ENCODE data around the gene SLC39A6. TPM values are rescaled to one million over a fixed set of nuclear protein-coding genes. Genes with fewer than 3 reads are reported as not detected.

SLC39A6 gene
- total and polyA plus RNA-seq, 11 donors: 2.4 to 28.8 (median 15.2) TPM

GRCh38 chr18:36141576-36141975, 12.4 kb upstream of the SLC39A6 start:
- Histone ChIP-seq H3K4me3 (no peak overlapping the region), H3K27ac (no peak overlapping the region), H3K27me3 (no peaks in the 10 kb centered on the region), H3K36me3 (peaks cover 0 to 100% (median 99%) of the 10 kb centered on the region in 9 donors), H3K4me1 (no peaks in the 10 kb centered on the region), H3K9me3 (no peaks in the 10 kb centered on the region)
- no peak for DNase-seq
- ATAC-seq: no peak
- TF ChIP-seq POLR2A (IDR thresholded peaks at IDR 0.05) (no peak), CTCF (IDR thresholded peaks at IDR 0.05) (no peak)
- intact Hi-C loops (cut with DNase I): no loop called here
- WGBS, 4 donors: 96 to 98% (median 96%) methylated on average over 4 of the region's 4 CpGs

GRCh38 chr18:36139245-36139644, 10.1 kb upstream of the SLC39A6 start:
- intact Hi-C loops (cut with DNase I): loop anchor here in 1 of 10 donors (10.0 kb wide), 1 partner anchor 46 kb away; the partner anchor contains the start of gene MOCOS
- Histone ChIP-seq H3K4me1 (peaks cover 0 to 4% (median 0%) of the 10 kb centered on the region in 12 donors), H3K9me3 (no peaks in the 10 kb centered on the region), H3K4me3 (no peak overlapping the region), H3K27ac (no peak overlapping the region), H3K36me3 (peaks cover 0 to 100% (median 90%) of the 10 kb centered on the region in 9 donors), H3K27me3 (no peaks in the 10 kb centered on the region)
- no peak for ATAC-seq
- DNase-seq: no peak
- 87 to 94% (median 92%) methylated on average over 5 of the region's 5 CpGs for WGBS, 4 donors
- no peak for TF ChIP-seq CTCF (IDR thresholded peaks at IDR 0.05)
- TF ChIP-seq POLR2A (IDR thresholded peaks at IDR 0.05): no peak

DNA sequence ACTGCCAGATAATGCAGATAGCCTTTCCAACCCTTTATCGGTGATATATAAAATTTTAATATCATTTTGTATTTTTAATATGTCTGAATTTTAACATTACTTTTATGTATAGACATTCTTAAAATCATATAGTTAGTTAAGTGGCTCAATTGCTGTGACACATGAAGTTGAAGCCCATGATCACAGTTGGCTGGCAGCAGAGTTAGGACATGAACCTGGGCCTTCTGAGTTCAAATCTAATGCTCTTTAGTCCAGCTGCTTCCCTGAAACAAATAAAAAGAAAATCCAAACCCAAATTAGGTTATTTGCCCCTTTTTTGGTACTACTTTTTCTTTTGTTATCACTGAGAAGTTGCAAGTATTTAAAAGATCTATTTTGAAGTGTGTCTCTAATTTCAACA, 6.1 kb upstream of the SLC39A6 start:
- TF ChIP-seq CTCF (IDR thresholded peaks at IDR 0.05) (no peak), POLR2A (IDR thresholded peaks at IDR 0.05) (no peak)
- no peaks in the 10 kb centered on the region for H3K27me3 ChIP-seq
- WGBS, 4 donors: 93 to 98% (median 94%) methylated on average over 1 of the region's 1 CpG
- no peak overlapping the region for H3K27ac ChIP-seq
- ATAC-seq (no peak), DNase-seq (no peak)
- intact Hi-C loops (cut with DNase I): loop anchor here in 1 of 10 donors (10.0 kb wide), 1 partner anchor 50 kb away; the partner anchor contains the start of gene MOCOS
- H3K4me1 ChIP-seq: peaks cover 0 to 26% (median 23%) of the 10 kb centered on the region in 12 donors
- H3K9me3 ChIP-seq: no peaks in the 10 kb centered on the region
- H3K4me3 ChIP-seq: no peak overlapping the region
- peaks cover 0 to 71% (median 56%) of the 10 kb centered on the region in 9 donors for H3K36me3 ChIP-seq

- peaks cover 0 to 37% (median 30%) of the 10 kb centered on the region in 12 donors for H3K4me1 ChIP-seq
- no peak for DNase-seq
- no peak overlapping the region for H3K4me3 ChIP-seq
- H3K36me3 ChIP-seq: peaks cover 0 to 46% (median 32%) of the 10 kb centered on the region in 9 donors
- no peak for TF ChIP-seq CTCF (IDR thresholded peaks at IDR 0.05)
- no peaks in the 10 kb centered on the region for H3K27me3 ChIP-seq
- intact Hi-C loops (cut with DNase I): loop anchor here in 2 of 10 donors (5.0 to 10.0 kb wide), 2 partner anchors 52 to 65 kb away; partner anchors contain the start of genes MOCOS (in 1 of the 2) and RPRD1A (in 1 of the 2)
- ATAC-seq: no peak
- H3K27ac ChIP-seq: no peak overlapping the region
- no peaks in the 10 kb centered on the region for H3K9me3 ChIP-seq
- 79 to 86% (median 83%) methylated on average over 3 of the region's 3 CpGs for WGBS, 4 donors
Measured at GRCh38 chr18:36132756-36133155, 3.6 kb upstream of the SLC39A6 start.

Data from heart left ventricle (tissue), 16 donors.